GM12891 (cell line): ENCODE measurements around the gene OR52B6.

Experiments
- DNase-seq: peaks from one replicate; pipeline ENCODE4 v3.0.0; 2011; ENCODE audit warnings: low spot score; ENCODE audit not compliant: insufficient read length
- FAIRE-seq: peaks from 2 replicates; lab custom pipeline; 2011; peaks lifted over from hg19 to GRCh38; lab: Jason Lieb, UNC
- PAX5 ChIP-seq: IDR thresholded peaks from 2 replicates; pipeline ENCODE4 v1.6.1; 2011; ENCODE audit warnings: low read length, moderate library complexity, mild to moderate bottlenecking; ENCODE audit not compliant: insufficient read depth, severe bottlenecking
- POLR2A ChIP-seq: IDR thresholded peaks from 2 replicates; pipeline ENCODE4 v1.6.1; 2011; ENCODE audit warnings: low read depth, low read length, control low read depth
- POLR2AphosphoS5 ChIP-seq: IDR thresholded peaks from 2 replicates; pipeline ENCODE4 v1.6.1; 2011; ENCODE audit warnings: low read depth, low read length, control low read depth
- POU2F2 ChIP-seq: IDR thresholded peaks from 2 replicates; pipeline ENCODE4 v1.6.1; 2011; ENCODE audit warnings: low read depth, mild to moderate bottlenecking, control low read depth, low read length, moderate library complexity
- SPI1 ChIP-seq: IDR thresholded peaks from 2 replicates; pipeline ENCODE4 v1.6.1; 2011; ENCODE audit warnings: low read depth, low read length, control low read depth
- TAF1 ChIP-seq: IDR thresholded peaks from 2 replicates; pipeline ENCODE4 v1.6.1; 2011; ENCODE audit warnings: low read depth, low read length, control low read depth

OR52B6 gene

GRCh38 chr11:5610446-5610845 lies 29.8 kb downstream of the OR52B6 start:
- DNase-seq, result no peak
- peak; percentile 78 for FAIRE-seq
- no peak for TF ChIP-seq TAF1
- peak; percentile 43; the same call in 1 of the 2 replicates for TF ChIP-seq SPI1

- no peak for DNase-seq
- FAIRE-seq, result no peak
- no peak for TF ChIP-seq POU2F2
- TF ChIP-seq TAF1, result no peak
- TF ChIP-seq SPI1, result no peak
- TF ChIP-seq POLR2AphosphoS5, result no peak
- no peak for TF ChIP-seq PAX5
- TF ChIP-seq POLR2A, result no peak
Measured at GRCh38 chr11:5611627-5612026, 30.9 kb downstream of the OR52B6 start.

- FAIRE-seq (no peak), DNase-seq (no peak)
- no peak for TF ChIP-seq POLR2A
- no peak for TF ChIP-seq POU2F2
- TF ChIP-seq PAX5, result no peak
- TF ChIP-seq TAF1, result no peak
Measured at GRCh38 chr11:5618807-5619206, 38.1 kb downstream of the OR52B6 start.

GRCh38 chr11:5620651-5621521 lies 40.2 kb downstream of the OR52B6 start:
- DNase-seq (no peak), FAIRE-seq (no peak)
- TF ChIP-seq SPI1, result no peak
- TF ChIP-seq PAX5, result no peak
- TF ChIP-seq POU2F2, result no peak
- no peak for TF ChIP-seq POLR2AphosphoS5
- no peak for TF ChIP-seq TAF1
- TF ChIP-seq POLR2A, result no peak

- FAIRE-seq, result no peak
- TF ChIP-seq PAX5 (no peak), POU2F2 (no peak), TAF1 (no peak), POLR2AphosphoS5 (no peak), POLR2A (no peak), SPI1 (no peak)
- DNase-seq, result no peak
Measured at GRCh38 chr11:5621580-5621979, 40.9 kb downstream of the OR52B6 start.

GRCh38 chr11:5622802-5623201 lies 42.1 kb downstream of the OR52B6 start:
- no peak for TF ChIP-seq TAF1
- TF ChIP-seq SPI1, result no peak
- TF ChIP-seq POLR2A, result no peak
- TF ChIP-seq PAX5, result no peak
- TF ChIP-seq POU2F2, result no peak
- no peak for TF ChIP-seq POLR2AphosphoS5
- DNase-seq (no peak), FAIRE-seq (no peak)

- DNase-seq (peak; percentile 67), FAIRE-seq (peak; percentile 94)
- TF ChIP-seq POLR2A, result peak; percentile 96
- peak; percentile 76 for TF ChIP-seq TAF1
- 0 out of 2 replicates have a peak, but pooled peaks have one; percentile 64 for TF ChIP-seq POU2F2
- no peak for TF ChIP-seq PAX5
- peak; percentile 89 for TF ChIP-seq SPI1
- peak; percentile 95 for TF ChIP-seq POLR2AphosphoS5
Measured at GRCh38 chr11:5624489-5625279, 44.0 kb downstream of the OR52B6 start, which contains the start of gene TRIM34. Gene TRIM34, plus strand, starts transcription at chr11:5625001. Its CDS starts 7,331 bp downstream, at chr11:5632332.

- FAIRE-seq, result no peak
- no peak for TF ChIP-seq POLR2A
- TF ChIP-seq SPI1, result no peak
- no peak for TF ChIP-seq POU2F2
- no peak for TF ChIP-seq TAF1
- TF ChIP-seq PAX5, result no peak
- TF ChIP-seq POLR2AphosphoS5, result no peak
- DNase-seq, result no peak
Measured at GRCh38 chr11:5625281-5625680, 44.6 kb downstream of the OR52B6 start.

- no peak for TF ChIP-seq TAF1
- no peak for TF ChIP-seq SPI1
- no peak for TF ChIP-seq POLR2A
- TF ChIP-seq PAX5, result no peak
- TF ChIP-seq POLR2AphosphoS5, result no peak
- TF ChIP-seq POU2F2, result no peak
- DNase-seq, result no peak
- no peak for FAIRE-seq
Measured at GRCh38 chr11:5626196-5626595, 45.5 kb downstream of the OR52B6 start.
